ENCODE results near the gene CTSH. TPM values are rescaled to one million over a fixed set of nuclear protein-coding genes. Genes with fewer than 3 reads are reported as not detected.

CTSH gene
- total RNA-seq, 1 donor from 2014 or later = 6.4 TPM

- Mint-ChIP-seq H3K4me3 (ENCODE audit: unreplicated experiment) (no peak overlapping the region), H3K27me3 (ENCODE audit: unreplicated experiment) (no peaks in the 10 kb centered on the region), H3K9me3 (ENCODE audit: unreplicated experiment) (no peaks in the 10 kb centered on the region), H3K4me1 (ENCODE audit: unreplicated experiment) (peaks cover 3% of the 10 kb centered on the region), H3K36me3 (ENCODE audit: unreplicated experiment) (peaks cover 34% of the 10 kb centered on the region), H3K27ac (ENCODE audit: unreplicated experiment) (no peak overlapping the region)
- DNase-seq (ENCODE audit: extremely low spot score, unreplicated experiment) = no peak
- TF ChIP-seq CTCF (IDR thresholded peaks at IDR 0.05) = no peak
Observed at GRCh38 chr15:78921517-78921916, 23.3 kb downstream of the CTSH start.

- TF ChIP-seq CTCF (IDR thresholded peaks at IDR 0.05) = no peak
- H3K27ac Mint-ChIP-seq (ENCODE audit: unreplicated experiment) = no peak overlapping the region
- H3K4me1 Mint-ChIP-seq (ENCODE audit: unreplicated experiment) = peaks cover 8% of the 10 kb centered on the region
- H3K36me3 Mint-ChIP-seq (ENCODE audit: unreplicated experiment) = peaks cover 35% of the 10 kb centered on the region
- DNase-seq (ENCODE audit: extremely low spot score, unreplicated experiment) = peak; percentile 38
- H3K9me3 Mint-ChIP-seq (ENCODE audit: unreplicated experiment) = no peaks in the 10 kb centered on the region
- no peaks in the 10 kb centered on the region for H3K27me3 Mint-ChIP-seq (ENCODE audit: unreplicated experiment)
- no peak overlapping the region for H3K4me3 Mint-ChIP-seq (ENCODE audit: unreplicated experiment)
Observed at GRCh38 chr15:78917888-78918287, 27.0 kb downstream of the CTSH start.

GRCh38 chr15:78916088-78916487 lies 28.8 kb downstream of the CTSH start:
- Mint-ChIP-seq H3K27me3 (ENCODE audit: unreplicated experiment) (no peaks in the 10 kb centered on the region), H3K9me3 (ENCODE audit: unreplicated experiment) (no peaks in the 10 kb centered on the region), H3K27ac (ENCODE audit: unreplicated experiment) (no peak overlapping the region), H3K4me3 (ENCODE audit: unreplicated experiment) (no peak overlapping the region), H3K36me3 (ENCODE audit: unreplicated experiment) (peaks cover 36% of the 10 kb centered on the region), H3K4me1 (ENCODE audit: unreplicated experiment) (peaks cover 8% of the 10 kb centered on the region)
- TF ChIP-seq CTCF (IDR thresholded peaks at IDR 0.05) = no peak
- no peak for DNase-seq (ENCODE audit: extremely low spot score, unreplicated experiment)

- no peak overlapping the region for H3K4me3 Mint-ChIP-seq (ENCODE audit: unreplicated experiment)
- peaks cover 39% of the 10 kb centered on the region for H3K36me3 Mint-ChIP-seq (ENCODE audit: unreplicated experiment)
- TF ChIP-seq CTCF (IDR thresholded peaks at IDR 0.05) = no peak
Observed at GRCh38 chr15:78915341-78916087, 29.3 kb downstream of the CTSH start.

GRCh38 chr15:78914027-78914764 lies 30.6 kb downstream of the CTSH start:
- H3K9me3 Mint-ChIP-seq (ENCODE audit: unreplicated experiment) = no peaks in the 10 kb centered on the region
- TF ChIP-seq CTCF (IDR thresholded peaks at IDR 0.05) = peak; percentile 39
- H3K4me3 Mint-ChIP-seq (ENCODE audit: unreplicated experiment) = no peak overlapping the region
- H3K27me3 Mint-ChIP-seq (ENCODE audit: unreplicated experiment) = no peaks in the 10 kb centered on the region
- H3K36me3 Mint-ChIP-seq (ENCODE audit: unreplicated experiment) = peaks cover 47% of the 10 kb centered on the region
- peak; percentile 64 for DNase-seq (ENCODE audit: extremely low spot score, unreplicated experiment)
- H3K27ac Mint-ChIP-seq (ENCODE audit: unreplicated experiment) = peak overlapping the region; percentile 59
- peaks cover 13% of the 10 kb centered on the region for H3K4me1 Mint-ChIP-seq (ENCODE audit: unreplicated experiment)

More at GRCh38 chr15:78915341-78916087, 29.3 kb downstream of the CTSH start:
- peak; percentile 46 for DNase-seq (ENCODE audit: extremely low spot score, unreplicated experiment)
- peaks cover 8% of the 10 kb centered on the region for H3K4me1 Mint-ChIP-seq (ENCODE audit: unreplicated experiment)
- H3K27ac Mint-ChIP-seq (ENCODE audit: unreplicated experiment) = peak overlapping the region; percentile 48
- no peaks in the 10 kb centered on the region for H3K27me3 Mint-ChIP-seq (ENCODE audit: unreplicated experiment)
- H3K9me3 Mint-ChIP-seq (ENCODE audit: unreplicated experiment) = no peaks in the 10 kb centered on the region
